ENCODE measurements around the gene OR51T1.
"Not testable (repeated sequence)": the region's sequence is repeated elsewhere in the genome, so short reads cannot be mapped to it uniquely, and the experiment has no call there.

The OR51T1 gene, protein sequence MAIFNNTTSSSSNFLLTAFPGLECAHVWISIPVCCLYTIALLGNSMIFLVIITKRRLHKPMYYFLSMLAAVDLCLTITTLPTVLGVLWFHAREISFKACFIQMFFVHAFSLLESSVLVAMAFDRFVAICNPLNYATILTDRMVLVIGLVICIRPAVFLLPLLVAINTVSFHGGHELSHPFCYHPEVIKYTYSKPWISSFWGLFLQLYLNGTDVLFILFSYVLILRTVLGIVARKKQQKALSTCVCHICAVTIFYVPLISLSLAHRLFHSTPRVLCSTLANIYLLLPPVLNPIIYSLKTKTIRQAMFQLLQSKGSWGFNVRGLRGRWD

DNA sequence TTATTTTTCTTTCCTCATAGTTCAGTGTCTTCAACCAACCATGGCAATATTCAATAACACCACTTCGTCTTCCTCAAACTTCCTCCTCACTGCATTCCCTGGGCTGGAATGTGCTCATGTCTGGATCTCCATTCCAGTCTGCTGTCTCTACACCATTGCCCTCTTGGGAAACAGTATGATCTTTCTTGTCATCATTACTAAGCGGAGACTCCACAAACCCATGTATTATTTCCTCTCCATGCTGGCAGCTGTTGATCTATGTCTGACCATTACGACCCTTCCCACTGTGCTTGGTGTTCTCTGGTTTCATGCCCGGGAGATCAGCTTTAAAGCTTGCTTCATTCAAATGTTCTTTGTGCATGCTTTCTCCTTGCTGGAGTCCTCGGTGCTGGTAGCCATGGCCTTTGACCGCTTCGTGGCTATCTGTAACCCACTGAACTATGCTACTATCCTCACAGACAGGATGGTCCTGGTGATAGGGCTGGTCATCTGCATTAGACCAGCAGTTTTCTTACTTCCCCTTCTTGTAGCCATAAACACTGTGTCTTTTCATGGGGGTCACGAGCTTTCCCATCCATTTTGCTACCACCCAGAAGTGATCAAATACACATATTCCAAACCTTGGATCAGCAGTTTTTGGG is at the start of gene OR51T1:
Gene OR51T1 (plus strand): TSS at position 41 of the 641 bp plus-strand sequence. CDS start 0 bp downstream, at position 41.
- H3K4me3 ChIP-seq, result no peak within 1 kb of the TSS

DNA sequence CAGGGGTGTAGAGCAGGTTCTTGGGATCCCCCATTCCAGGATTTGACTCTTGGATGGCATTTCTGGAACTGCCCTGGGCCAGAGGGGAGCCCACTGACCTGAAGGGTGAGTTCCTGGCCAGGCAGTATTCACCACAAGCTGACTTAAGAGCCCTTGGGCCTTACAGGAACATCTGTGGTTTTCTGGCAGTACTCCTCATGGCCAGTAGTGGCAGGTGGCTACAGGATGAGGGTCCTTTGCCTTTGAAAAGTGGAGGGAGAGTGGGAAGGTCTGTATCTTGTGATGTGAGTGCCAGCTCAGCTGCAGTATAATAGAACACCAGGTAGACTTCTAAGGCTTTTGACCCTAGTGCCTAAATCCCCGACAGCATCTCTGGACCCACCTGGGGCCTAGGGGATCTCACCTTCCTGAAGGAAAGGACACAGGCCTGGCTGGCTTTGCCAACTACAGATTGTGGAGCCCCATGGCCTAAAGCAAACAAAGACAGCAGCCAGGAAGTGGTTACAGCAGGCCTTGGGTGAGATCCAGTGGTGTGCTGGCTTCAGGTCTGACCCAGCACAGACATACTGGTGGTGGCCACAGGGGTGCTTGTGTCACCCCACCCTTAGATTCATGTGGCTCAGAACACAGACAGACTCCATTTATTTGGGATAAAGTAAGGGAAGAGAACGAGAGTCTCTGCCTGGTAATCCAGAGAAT is 41.7 kb upstream of the OR51T1 start:
- no peak overlapping the region for H3K4me3 ChIP-seq
- H3K27ac ChIP-seq, result no peak overlapping the region

More for the DNA sequence above, at the start of gene OR51T1:
- H3K27ac ChIP-seq, result no peak within 1 kb of the TSS

- Histone ChIP-seq H3K27ac (no peak within 1 kb of the TSS), H3K4me3 (no peak within 1 kb of the TSS)
Observed at GRCh38 chr11:4848908-4849532, 32.7 kb upstream of the OR51T1 start, which contains the start of gene OR51S1. OR51S1 (minus strand) TSS chr11:4849208; CDS start chr11:4849208, 0 bp downstream.

- Histone ChIP-seq H3K27ac (no peak overlapping the region), H3K4me3 (no peak overlapping the region)
Observed at GRCh38 chr11:4851033-4851432, 30.7 kb upstream of the OR51T1 start.

- H3K27ac ChIP-seq, H3K4me3 ChIP-seq: not testable (repeated sequence)
Observed at GRCh38 chr11:4854286-4854685, 27.4 kb upstream of the OR51T1 start.

GRCh38 chr11:4862447-4863236 is 19.1 kb upstream of the OR51T1 start:
- no peak overlapping the region for H3K4me3 ChIP-seq
- H3K27ac ChIP-seq, result no peak overlapping the region

GRCh38 chr11:4863876-4864275 is 17.8 kb upstream of the OR51T1 start:
- H3K27ac ChIP-seq, result no peak overlapping the region
- H3K4me3 ChIP-seq, result no peak overlapping the region

- Histone ChIP-seq H3K4me3 (no peak overlapping the region), H3K27ac (no peak overlapping the region)
Observed at GRCh38 chr11:4865855-4866254, 15.8 kb upstream of the OR51T1 start.

DNA sequence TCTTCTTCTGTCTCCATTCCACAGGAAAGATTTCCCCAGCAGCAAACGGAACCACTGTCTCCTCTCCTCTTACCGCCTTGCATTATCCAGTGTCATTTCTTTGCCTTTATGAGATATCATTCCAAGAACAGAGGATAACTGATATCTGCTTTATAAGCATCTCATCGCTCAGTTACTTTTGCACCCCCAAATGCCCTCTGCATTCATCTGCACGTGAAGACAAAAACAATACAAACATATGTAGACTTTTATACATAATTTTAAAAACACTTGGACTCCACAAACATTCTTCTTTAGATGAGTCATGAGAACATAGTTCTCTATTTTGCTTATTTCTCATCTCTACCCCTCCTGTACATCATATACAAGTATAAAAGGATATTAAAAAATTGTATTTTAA is 512 bp upstream of the OR51T1 start:
- Histone ChIP-seq H3K27ac (no peak overlapping the region), H3K4me3 (no peak overlapping the region)

- Histone ChIP-seq H3K4me3 (no peak overlapping the region), H3K27ac (no peak overlapping the region)
Observed at GRCh38 chr11:4882543-4882942, 843 bp downstream of the OR51T1 start.

GRCh38 chr11:4884361-4884760 is 2.7 kb downstream of the OR51T1 start:
- no peak overlapping the region for H3K27ac ChIP-seq
- H3K4me3 ChIP-seq, result no peak overlapping the region

DNA sequence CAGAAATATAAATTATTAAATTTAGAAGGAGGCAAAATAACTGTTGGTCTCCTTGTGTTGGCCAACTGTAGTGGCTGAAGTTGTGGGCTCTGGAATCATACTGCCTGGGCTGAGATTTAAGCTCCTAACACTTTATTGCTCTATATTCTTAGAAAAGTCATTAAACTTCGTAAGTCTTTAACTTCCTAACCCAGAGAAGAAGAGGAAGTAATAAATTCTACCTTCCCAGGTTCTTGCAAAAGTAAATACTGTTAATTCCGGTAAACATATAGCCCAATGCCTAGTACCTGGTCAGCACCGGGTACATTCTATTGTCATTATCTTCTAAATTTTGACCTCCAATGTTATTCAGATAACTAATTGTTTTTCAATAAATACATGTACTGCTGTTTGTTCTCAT is 4.5 kb downstream of the OR51T1 start:
- no peak overlapping the region for H3K27ac ChIP-seq

GRCh38 chr11:4887591-4887990 is 5.9 kb downstream of the OR51T1 start:
- no peak overlapping the region for H3K27ac ChIP-seq
- no peak overlapping the region for H3K4me3 ChIP-seq

More for the DNA sequence above, 4.5 kb downstream of the OR51T1 start:
- no peak overlapping the region for H3K4me3 ChIP-seq

DNA sequence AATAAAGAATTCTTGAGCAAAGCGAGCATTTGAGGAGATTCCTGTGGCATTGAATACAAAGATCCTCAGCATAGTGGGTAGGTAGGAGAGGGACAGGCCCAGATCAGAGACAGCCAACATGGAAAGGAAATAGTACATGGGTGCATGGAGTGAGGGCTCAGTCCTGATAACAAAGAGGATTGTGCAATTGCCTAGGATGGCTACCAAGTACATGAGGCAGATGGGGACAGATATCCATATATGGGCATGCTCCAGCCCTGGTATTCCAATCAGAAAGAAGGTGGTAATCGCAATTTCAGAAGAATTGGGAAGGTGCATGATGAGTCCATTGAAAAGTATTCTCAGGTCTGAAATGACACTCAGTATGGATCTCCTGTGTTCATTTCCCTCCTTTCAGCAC is 8.6 kb downstream of the OR51T1 start:
- Histone ChIP-seq H3K4me3 (no peak overlapping the region), H3K27ac (no peak overlapping the region)

GRCh38 chr11:4891996-4892640 is 10.4 kb downstream of the OR51T1 start:
- no peak overlapping the region for H3K4me3 ChIP-seq
- H3K27ac ChIP-seq, result no peak overlapping the region

DNA sequence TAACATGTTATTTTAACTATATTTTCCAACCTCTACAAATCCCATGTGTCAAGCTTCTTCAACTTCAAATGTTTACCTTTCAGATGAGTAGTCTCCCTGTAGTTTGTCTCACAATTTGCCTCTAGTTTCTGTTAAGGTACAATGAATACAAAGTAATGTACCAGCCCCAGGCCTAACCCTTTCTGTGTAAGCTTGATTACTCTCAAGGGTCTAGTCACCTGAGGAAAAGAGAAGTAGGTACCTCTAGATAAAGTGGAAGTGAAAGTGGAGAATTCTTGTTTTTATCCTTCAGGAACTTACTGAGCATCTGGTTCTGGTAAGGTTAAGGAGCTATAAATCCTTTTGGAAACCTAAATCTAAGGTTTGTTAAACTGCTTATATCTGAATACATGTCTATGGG is 21.8 kb downstream of the OR51T1 start, which contains the start of gene OR51A7:
Gene OR51A7 (plus strand): TSS at position 300 of the 400 bp plus-strand sequence. CDS start 3,587 bp downstream, outside the sequence.
- no peak within 1 kb of the TSS for H3K4me3 ChIP-seq
- no peak within 1 kb of the TSS for H3K27ac ChIP-seq

GRCh38 chr11:4916581-4916980 is 34.9 kb downstream of the OR51T1 start:
- Histone ChIP-seq H3K27ac (no peak overlapping the region), H3K4me3 (no peak overlapping the region)

GRCh38 chr11:4919250-4919649 is 37.5 kb downstream of the OR51T1 start, which contains the start of gene OR51G2:
OR51G2 (minus strand) TSS chr11:4919350; CDS start chr11:4915663, 3,687 bp downstream.
- H3K4me3 ChIP-seq, result no peak within 1 kb of the TSS
- H3K27ac ChIP-seq, result no peak within 1 kb of the TSS

DNA sequence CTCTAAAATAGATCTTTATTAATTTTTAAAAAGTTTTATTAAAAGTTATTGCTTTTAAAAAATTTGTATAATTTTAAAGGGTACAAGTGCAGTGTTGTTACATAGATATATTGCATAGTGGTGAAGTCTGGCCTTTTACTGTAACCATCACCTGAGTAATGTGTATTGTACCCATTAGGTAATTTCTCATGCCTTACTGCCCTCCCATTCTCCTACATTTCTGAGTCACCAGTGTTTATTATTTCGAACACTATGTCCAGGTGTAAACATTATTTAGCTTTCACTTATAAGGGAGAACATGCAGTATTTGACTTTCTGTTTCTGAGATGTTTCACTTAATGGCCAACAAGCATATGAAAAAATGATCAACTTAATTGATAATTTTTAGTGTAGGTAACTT is 40.1 kb downstream of the OR51T1 start:
- H3K27ac ChIP-seq, result no peak overlapping the region
- no peak overlapping the region for H3K4me3 ChIP-seq

All from skin epidermis (tissue), 12 donors.